GM19193 (cell line): ENCODE measurements around the gene U2AF2.

Source experiments
- POLR2A ChIP-seq: IDR thresholded peaks from 4 replicates; pipeline ENCODE4 v1.6.1; 2011; ENCODE audit not compliant: insufficient read depth, insufficient read length; ENCODE audit errors: extremely low read depth

The U2AF2 gene

GRCh38 chr19:55691561-55692481 is 37.0 kb downstream of the U2AF2 start:
- no peak for TF ChIP-seq POLR2A

GRCh38 chr19:55692681-55693081 is 37.8 kb downstream of the U2AF2 start:
- no peak for TF ChIP-seq POLR2A

- no peak for TF ChIP-seq POLR2A
These were observed 38.6 kb downstream of the U2AF2 start for GRCh38 chr19:55693336-55693974.

- no peak for TF ChIP-seq POLR2A
These were observed 39.4 kb downstream of the U2AF2 start for GRCh38 chr19:55694241-55694655.

DNA sequence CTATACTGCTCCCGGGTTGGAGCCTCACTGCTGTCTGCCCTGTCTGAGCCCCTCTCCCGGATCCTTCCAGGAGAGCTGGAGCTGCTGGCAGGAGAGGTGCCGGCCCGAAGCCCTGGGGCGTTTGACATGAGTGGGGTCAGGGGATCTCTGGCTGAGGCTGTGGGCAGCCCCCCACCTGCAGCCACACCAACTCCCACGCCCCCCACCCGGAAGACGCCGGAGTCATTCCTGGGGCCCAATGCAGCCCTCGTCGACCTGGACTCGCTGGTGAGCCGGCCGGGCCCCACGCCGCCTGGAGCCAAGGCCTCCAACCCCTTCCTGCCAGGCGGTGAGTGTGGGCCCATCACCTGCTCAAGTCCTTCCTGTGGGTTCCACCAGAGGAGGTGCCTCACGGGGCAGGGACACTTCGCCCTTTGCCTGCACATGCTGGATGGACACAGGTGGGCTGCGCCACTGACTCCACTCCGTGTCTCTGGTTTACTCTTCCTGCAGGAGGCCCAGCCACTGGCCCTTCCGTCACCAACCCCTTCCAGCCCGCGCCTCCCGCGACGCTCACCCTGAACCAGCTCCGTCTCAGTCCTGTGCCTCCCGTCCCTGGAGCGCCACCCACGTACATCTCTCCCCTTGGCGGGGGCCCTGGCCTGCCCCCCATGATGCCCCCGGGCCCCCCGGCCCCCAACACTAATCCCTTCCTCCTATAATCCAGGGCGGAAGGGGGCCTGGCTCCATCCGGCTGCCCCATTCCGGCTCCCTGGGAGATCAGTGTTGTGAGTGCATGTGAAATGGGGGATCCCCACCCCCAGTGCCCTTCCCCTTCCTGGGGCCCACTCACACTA is 40.0 kb downstream of the U2AF2 start:
- TF ChIP-seq POLR2A: no peak

GRCh38 chr19:55695511-55696290 is 40.9 kb downstream of the U2AF2 start:
- no peak for TF ChIP-seq POLR2A

DNA sequence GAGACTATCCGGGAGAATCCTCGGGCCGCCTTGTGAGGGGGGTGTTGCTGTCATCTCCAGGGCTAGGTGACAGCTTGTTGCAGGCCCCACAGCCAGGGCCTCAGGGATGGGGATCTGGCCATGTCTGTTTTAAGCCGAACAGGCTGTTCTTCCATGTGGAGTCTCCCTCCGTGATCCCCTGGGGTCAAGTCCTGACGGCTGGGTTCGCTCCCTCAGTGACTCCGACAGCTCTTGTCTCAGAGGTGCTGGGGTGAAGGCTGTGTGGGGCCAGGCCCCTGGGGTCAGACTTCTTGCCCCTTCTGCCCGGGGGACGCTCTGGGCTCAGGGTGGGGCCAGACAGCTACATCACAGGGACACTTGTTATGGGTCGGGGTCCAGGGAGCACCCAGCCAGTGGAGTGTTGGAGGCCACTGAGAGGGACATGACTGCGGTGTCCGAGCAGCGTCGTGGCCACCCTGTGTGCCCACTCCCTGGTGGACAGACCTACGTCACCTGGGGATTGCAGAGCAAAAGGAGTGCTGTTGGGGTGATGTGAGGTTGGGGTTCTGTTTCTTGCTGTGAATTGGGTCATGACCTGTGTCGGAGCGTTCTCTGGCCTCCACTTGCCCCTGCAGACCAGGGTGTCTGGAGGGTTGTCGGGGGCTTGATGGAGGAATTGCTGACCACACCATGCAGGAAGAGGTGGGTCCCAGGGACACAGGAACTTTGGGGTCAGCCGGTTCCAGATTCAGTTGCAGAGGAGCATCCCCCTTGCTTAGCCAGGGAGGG is 41.6 kb downstream of the U2AF2 start:
- TF ChIP-seq POLR2A: no peak

DNA sequence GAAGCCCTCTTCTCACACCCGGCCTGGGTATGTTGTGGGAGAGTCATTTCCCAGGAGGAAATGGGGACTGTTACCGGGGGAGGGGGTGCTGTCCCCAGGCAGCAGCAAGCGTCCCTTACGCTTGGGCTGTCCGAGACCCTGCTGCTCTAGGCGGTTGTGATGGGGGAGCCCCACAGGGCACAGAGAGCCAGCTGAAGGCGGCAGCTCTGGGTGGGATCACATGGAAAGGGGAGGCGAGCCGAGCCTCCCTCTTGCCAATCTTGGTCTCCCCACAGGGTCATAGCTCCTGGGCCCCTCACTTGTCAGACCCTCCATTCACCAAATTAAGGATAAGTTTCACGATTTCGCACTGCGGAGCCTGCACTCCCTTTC is 42.2 kb downstream of the U2AF2 start:
- TF ChIP-seq POLR2A: no peak

DNA sequence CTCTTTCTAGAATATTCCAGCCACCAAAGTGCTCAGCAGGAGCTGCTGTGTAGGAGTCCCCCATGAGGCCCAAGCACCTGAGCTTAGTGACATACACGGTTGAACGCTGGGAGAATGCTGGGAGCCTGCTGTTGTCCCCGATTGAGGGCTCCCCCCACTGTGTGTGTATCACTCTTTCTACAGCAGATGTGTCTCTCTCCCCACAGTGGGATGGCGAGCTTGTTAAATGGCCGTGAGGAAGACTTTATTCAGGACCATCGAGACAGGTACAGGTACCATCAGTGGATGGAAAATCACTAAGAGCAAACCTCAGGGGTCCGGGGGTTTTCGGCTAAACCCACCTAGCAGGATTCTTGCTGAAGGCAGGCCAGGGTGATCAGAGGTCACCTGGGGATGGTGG is 42.9 kb downstream of the U2AF2 start:
- TF ChIP-seq POLR2A: no peak

GRCh38 chr19:55698256-55698655 is 43.4 kb downstream of the U2AF2 start:
- no peak for TF ChIP-seq POLR2A

DNA sequence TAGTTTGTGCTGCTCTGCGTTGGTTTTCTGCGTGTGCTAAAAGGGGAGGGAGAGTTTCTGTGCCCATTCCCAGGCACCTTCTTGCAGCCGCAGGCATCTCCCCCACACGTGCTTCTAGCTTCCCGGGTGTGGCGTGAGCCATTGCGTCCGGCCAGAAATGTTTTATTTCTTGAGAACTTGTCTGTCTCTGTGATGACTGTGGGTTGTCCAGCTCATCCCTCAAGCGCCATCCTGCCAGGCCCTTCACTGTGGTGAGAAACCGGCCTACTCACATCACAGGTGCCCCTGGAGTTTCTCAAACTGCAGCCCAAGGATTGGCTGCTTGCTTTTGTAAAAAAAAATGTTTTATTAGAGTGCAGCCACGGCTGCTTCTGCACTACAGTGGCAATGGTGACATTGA is 44.4 kb downstream of the U2AF2 start:
- no peak for TF ChIP-seq POLR2A

DNA sequence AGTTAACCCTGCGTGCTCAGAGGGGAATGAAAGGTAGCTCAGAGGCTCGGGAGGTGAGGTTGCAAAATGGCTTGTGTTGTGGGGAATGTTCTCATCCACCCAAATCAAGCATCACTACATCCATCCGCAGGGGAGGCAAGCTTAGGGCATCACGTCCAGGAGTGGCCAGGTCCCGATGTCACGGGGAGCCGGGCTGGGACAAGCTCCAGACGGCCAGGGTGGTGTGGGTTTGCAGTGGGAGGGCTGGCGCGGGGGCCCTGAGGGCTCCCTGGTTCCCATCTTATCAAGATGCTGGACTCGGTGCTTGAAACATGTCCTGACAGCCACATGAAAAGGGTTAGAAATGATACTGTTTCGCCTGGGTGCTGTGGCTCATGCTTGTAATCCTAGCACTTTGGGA is 46.0 kb downstream of the U2AF2 start:
- no peak for TF ChIP-seq POLR2A

DNA sequence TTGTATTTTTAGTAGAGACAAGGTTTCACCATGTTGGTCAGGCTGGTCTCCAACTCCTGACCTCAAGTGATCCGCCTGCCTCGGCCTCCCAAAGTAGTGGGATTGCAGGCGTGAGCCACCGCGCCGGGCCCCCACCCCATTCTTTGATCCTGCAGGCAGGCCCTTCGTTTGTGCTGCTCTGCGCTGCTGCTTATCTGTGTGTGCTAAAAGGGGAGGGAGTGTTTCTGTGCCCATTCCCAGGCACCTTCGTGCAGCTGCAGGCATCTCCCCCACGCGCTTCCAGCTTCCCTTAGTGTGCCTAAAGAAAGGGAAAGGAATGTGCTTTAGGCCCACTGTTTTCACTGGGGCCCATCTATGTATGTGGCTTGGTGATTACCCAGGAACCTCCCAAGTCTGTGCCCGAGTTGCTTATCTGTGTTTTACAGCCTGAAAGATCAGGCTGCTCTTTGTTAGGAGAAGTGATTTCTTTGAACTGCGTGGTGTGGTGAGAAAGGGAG is 47.3 kb downstream of the U2AF2 start:
- TF ChIP-seq POLR2A: no peak

GRCh38 chr19:55703790-55704215 is 49.0 kb downstream of the U2AF2 start:
- no peak for TF ChIP-seq POLR2A
